OCI-LY7 (cell line): Measurements from ENCODE around the gene GADD45B.

Experiments
- EZH2phosphoT487 ChIP-seq: fragments of 200-600 bp; sonication (generic); IDR thresholded peaks from 2 replicates; pipeline ENCODE4 v1.6.1; 2018; ENCODE audit warnings: low read depth, borderline replicate concordance, mild to moderate bottlenecking, mixed run types, antibody characterized with exemption, low read length, moderate library complexity, mixed read lengths
- TF ChIP-seq, protein P1 (sequence below): fragments of 200-600 bp; sonication (generic); conservative IDR thresholded peaks from 2 replicates; pipeline ENCODE4 v1.5.1; 2014; ENCODE audit warnings: mild to moderate bottlenecking, antibody characterized with exemption, low read length, moderate library complexity, mixed read lengths

DNA sequence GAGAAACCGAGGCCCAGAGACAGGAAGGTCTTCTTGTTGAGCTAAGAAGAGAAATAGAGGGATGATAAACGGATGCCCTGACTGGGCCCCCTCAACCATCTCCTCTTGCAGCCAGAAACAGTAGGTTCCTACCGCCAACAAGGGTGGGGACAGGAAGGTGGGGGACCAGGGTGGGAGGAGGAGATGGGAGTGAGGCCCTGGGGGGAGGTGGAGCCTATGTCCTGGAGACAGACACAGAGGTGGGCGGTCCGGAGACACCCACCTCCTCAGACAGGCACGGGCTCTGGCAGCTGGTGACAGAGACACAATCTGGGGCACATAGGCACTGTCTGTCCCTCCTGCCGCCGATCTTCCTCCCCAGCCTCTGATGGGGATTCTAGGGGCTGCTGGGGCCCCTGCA, 16.9 kb downstream of the GADD45B start:
- TF ChIP-seq, protein P1, sequence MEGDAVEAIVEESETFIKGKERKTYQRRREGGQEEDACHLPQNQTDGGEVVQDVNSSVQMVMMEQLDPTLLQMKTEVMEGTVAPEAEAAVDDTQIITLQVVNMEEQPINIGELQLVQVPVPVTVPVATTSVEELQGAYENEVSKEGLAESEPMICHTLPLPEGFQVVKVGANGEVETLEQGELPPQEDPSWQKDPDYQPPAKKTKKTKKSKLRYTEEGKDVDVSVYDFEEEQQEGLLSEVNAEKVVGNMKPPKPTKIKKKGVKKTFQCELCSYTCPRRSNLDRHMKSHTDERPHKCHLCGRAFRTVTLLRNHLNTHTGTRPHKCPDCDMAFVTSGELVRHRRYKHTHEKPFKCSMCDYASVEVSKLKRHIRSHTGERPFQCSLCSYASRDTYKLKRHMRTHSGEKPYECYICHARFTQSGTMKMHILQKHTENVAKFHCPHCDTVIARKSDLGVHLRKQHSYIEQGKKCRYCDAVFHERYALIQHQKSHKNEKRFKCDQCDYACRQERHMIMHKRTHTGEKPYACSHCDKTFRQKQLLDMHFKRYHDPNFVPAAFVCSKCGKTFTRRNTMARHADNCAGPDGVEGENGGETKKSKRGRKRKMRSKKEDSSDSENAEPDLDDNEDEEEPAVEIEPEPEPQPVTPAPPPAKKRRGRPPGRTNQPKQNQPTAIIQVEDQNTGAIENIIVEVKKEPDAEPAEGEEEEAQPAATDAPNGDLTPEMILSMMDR, result no peak
- TF ChIP-seq EZH2phosphoT487, result no peak
